Glutamatergic neuron (in vitro differentiated cells): ENCODE measurements around the gene ZNF653. TPM values are rescaled to one million over a fixed set of nuclear protein-coding genes. Genes with fewer than 3 reads are reported as not detected.
A peak's percentile ranks its signal among the peaks of the same experiment; 100 is the strongest.

ENCODE experiments used
- DNase-seq: peaks from one replicate; pipeline ENCODE4 v3.0.0; 2022
- H3K27ac Mint-ChIP-seq: one replicate; pipeline ENCODE4 v1.8.0; 2020; ENCODE audit warnings: mild to moderate bottlenecking, mixed read lengths, inconsistent platforms; ENCODE audit not compliant: unreplicated experiment
- H3K27me3 Mint-ChIP-seq: one replicate; pipeline ENCODE4 v1.8.0; 2020; ENCODE audit warnings: mild to moderate bottlenecking, moderate library complexity, mixed read lengths, inconsistent platforms; ENCODE audit not compliant: unreplicated experiment
- H3K36me3 Mint-ChIP-seq: one replicate; pipeline ENCODE4 v1.8.0; 2020; ENCODE audit warnings: mild to moderate bottlenecking, mixed read lengths, inconsistent platforms; ENCODE audit not compliant: unreplicated experiment
- H3K4me1 Mint-ChIP-seq: one replicate; pipeline ENCODE4 v1.8.0; 2020; ENCODE audit warnings: mild to moderate bottlenecking, low read depth, mixed read lengths, inconsistent platforms; ENCODE audit not compliant: unreplicated experiment
- H3K4me3 Mint-ChIP-seq: one replicate; pipeline ENCODE4 v1.8.0; 2020; ENCODE audit warnings: mild to moderate bottlenecking, mixed read lengths, inconsistent platforms; ENCODE audit not compliant: unreplicated experiment
- H3K9me3 Mint-ChIP-seq: one replicate; pipeline ENCODE4 v1.8.0; 2020; ENCODE audit warnings: mild to moderate bottlenecking, moderate library complexity, mixed read lengths, inconsistent platforms; ENCODE audit not compliant: unreplicated experiment
- total RNA-seq: library from RNA; stranded (reverse); fragmentation: NEBNext Ultra II Directional; extraction: Animal tissue kit (Norgen Biotek cat#: 25700); gene quantifications from one replicate; pipeline ENCODE4 v1.2.1, GENCODE V29; 2021; ENCODE audit not compliant: unreplicated experiment
- TF ChIP-seq, protein P1 (sequence below): fragments of 200-600 bp; sonication (generic); IDR thresholded peaks from one replicate; pipeline ENCODE4 v1.5.0; 2021; ENCODE audit not compliant: partially characterized antibody, unreplicated experiment

Gene ZNF653
- total RNA-seq, 1 donor from 2014 or later, result 19.2 TPM

- peak; percentile 88 for DNase-seq
- no peaks in the 10 kb centered on the region for H3K36me3 Mint-ChIP-seq
- TF ChIP-seq, protein P1, sequence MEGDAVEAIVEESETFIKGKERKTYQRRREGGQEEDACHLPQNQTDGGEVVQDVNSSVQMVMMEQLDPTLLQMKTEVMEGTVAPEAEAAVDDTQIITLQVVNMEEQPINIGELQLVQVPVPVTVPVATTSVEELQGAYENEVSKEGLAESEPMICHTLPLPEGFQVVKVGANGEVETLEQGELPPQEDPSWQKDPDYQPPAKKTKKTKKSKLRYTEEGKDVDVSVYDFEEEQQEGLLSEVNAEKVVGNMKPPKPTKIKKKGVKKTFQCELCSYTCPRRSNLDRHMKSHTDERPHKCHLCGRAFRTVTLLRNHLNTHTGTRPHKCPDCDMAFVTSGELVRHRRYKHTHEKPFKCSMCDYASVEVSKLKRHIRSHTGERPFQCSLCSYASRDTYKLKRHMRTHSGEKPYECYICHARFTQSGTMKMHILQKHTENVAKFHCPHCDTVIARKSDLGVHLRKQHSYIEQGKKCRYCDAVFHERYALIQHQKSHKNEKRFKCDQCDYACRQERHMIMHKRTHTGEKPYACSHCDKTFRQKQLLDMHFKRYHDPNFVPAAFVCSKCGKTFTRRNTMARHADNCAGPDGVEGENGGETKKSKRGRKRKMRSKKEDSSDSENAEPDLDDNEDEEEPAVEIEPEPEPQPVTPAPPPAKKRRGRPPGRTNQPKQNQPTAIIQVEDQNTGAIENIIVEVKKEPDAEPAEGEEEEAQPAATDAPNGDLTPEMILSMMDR, result peak; percentile 83
- peaks cover 1% of the 10 kb centered on the region for H3K9me3 Mint-ChIP-seq
- H3K27ac Mint-ChIP-seq, result no peak overlapping the region
- H3K4me1 Mint-ChIP-seq, result no peaks in the 10 kb centered on the region
- peaks cover 2% of the 10 kb centered on the region for H3K27me3 Mint-ChIP-seq
- H3K4me3 Mint-ChIP-seq, result no peak overlapping the region
These were observed 9.1 kb downstream of the ZNF653 start for GRCh38 chr19:11496391-11497163.

GRCh38 chr19:11495885-11496284, 9.8 kb downstream of the ZNF653 start:
- no peaks in the 10 kb centered on the region for H3K36me3 Mint-ChIP-seq
- DNase-seq, result no peak
- H3K27ac Mint-ChIP-seq, result no peak overlapping the region
- peaks cover 1% of the 10 kb centered on the region for H3K9me3 Mint-ChIP-seq
- no peak overlapping the region for H3K4me3 Mint-ChIP-seq
- H3K27me3 Mint-ChIP-seq, result peaks cover 2% of the 10 kb centered on the region
- H3K4me1 Mint-ChIP-seq, result no peaks in the 10 kb centered on the region
- TF ChIP-seq, protein P1, result no peak

DNA sequence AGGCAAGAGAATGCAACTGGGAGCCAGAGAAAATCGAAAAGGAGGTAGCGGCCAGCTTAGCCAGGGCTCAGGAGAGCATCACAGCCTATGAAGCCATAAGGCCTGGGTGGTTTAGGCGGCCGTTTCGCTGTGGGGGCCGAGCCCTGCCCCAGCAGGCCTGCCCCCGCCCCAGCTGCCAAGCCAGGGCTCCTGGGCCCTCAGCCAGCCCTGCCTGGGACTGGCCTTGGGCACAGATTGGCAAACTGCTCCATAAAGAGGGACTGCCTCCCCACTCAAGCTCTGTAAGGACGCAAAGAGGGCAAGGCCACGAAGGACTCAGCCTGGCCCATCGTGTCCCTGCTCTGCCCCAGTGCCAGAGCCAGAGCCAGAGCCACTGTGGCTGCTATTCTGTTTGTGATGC, 10.2 kb downstream of the ZNF653 start:
- H3K27me3 Mint-ChIP-seq, result peaks cover 2% of the 10 kb centered on the region
- TF ChIP-seq, protein P1, result no peak
- no peaks in the 10 kb centered on the region for H3K4me1 Mint-ChIP-seq

GRCh38 chr19:11494634-11495285, 10.9 kb downstream of the ZNF653 start:
- H3K9me3 Mint-ChIP-seq, result peaks cover 1% of the 10 kb centered on the region
- TF ChIP-seq, protein P1, result no peak
- DNase-seq, result no peak
- peaks cover 2% of the 10 kb centered on the region for H3K27me3 Mint-ChIP-seq
- H3K4me3 Mint-ChIP-seq, result no peak overlapping the region
- H3K36me3 Mint-ChIP-seq, result no peaks in the 10 kb centered on the region
- H3K27ac Mint-ChIP-seq, result no peak overlapping the region
- no peaks in the 10 kb centered on the region for H3K4me1 Mint-ChIP-seq

More for the DNA sequence above, 10.2 kb downstream of the ZNF653 start:
- no peak overlapping the region for H3K4me3 Mint-ChIP-seq
- H3K36me3 Mint-ChIP-seq, result no peaks in the 10 kb centered on the region
- peaks cover 1% of the 10 kb centered on the region for H3K9me3 Mint-ChIP-seq
- H3K27ac Mint-ChIP-seq, result no peak overlapping the region
- DNase-seq, result no peak

DNA sequence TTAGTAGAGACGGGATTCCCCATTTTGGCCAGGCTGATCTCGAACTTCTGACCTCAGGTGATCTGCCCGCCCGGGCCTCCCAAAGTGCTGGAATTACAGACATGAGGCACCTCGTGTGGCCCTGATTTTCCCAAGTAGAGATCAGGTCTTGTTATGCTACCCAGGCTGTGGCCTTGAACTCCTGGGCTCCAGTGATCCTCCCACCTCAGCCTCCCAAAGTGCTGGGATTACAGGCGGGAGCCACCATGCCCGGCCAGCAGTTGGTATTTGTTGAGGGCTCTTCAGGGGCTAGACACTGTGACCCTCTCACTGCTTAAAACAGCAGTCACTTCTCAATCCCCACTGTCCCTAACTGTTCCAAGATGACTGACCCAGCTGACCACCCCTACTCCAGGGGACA, 16.3 kb downstream of the ZNF653 start:
- TF ChIP-seq, protein P1, result no peak
- H3K4me1 Mint-ChIP-seq, result no peaks in the 10 kb centered on the region
- no peak for DNase-seq
- H3K9me3 Mint-ChIP-seq, result peaks cover 1% of the 10 kb centered on the region
- peaks cover 2% of the 10 kb centered on the region for H3K27me3 Mint-ChIP-seq
- H3K36me3 Mint-ChIP-seq, result no peaks in the 10 kb centered on the region
- no peak overlapping the region for H3K4me3 Mint-ChIP-seq
- no peak overlapping the region for H3K27ac Mint-ChIP-seq
